ENCODE results near the gene AVPR2. TPM values are rescaled to one million over a fixed set of nuclear protein-coding genes. Genes with fewer than 3 reads are reported as not detected.
A peak's percentile ranks its signal among the peaks of the same experiment; 100 is the strongest.

The AVPR2 gene
- total and polyA plus RNA-seq, 4 donors: 0.11 to 0.24 (median 0.21) TPM; not detected in 1

DNA sequence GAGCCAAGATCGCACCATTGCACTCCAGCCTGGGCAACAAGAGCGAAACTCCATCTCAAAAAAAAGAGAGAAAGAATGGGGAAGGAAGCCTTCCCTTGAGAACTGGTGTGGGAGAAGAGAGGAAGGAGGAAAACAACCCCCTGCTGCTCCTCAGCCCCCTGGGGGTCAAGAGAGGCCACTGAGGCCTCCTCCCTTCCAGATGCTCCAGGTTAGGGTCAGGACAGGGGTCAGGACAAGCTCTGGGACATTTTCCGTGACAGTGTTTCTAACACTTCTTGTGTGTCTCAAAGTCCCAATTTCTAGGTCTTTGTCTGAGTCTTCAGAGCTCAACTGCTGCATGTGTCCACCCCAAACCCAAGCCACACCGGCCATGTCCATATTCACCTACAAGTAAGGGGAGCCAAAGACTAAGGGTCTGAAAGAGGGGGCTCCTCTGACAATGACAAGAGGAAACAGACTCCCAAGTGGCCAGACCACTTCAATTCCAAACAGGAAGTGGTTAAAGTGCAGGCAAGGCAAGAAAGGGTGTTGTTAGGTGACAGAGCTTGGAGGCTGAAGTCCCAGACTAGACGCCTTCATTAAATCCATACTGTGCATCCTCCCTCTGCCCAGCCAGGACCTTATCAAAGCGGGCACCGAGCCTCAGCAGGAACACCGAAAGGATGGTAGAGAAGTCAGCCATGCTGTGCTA, 26.8 kb upstream of the AVPR2 start:
- 82% methylated on average over 4 of the region's 8 CpGs for WGBS (ENCODE audit: insufficient coverage)
- Histone ChIP-seq H3K27me3 (ENCODE audit: control insufficient read depth, insufficient read depth, low read length) (no peaks in the 10 kb centered on the region), H3K9me3 (ENCODE audit: control insufficient read depth, insufficient read depth, low read length) (no peaks in the 10 kb centered on the region), H3K4me3 (ENCODE audit: low read depth, low read length) (no peak overlapping the region), H3K27ac (ENCODE audit: low read depth, low read length) (no peak overlapping the region), H3K4me1 (ENCODE audit: control insufficient read depth, insufficient read depth, low read length) (peaks cover 66% of the 10 kb centered on the region), H3K36me3 (ENCODE audit: control insufficient read depth, insufficient read depth, low read length) (peaks cover 11% of the 10 kb centered on the region)
- DNase-seq (ENCODE audit: low read depth in 4 of 6, low spot score in 6 of 6): no peak

DNA sequence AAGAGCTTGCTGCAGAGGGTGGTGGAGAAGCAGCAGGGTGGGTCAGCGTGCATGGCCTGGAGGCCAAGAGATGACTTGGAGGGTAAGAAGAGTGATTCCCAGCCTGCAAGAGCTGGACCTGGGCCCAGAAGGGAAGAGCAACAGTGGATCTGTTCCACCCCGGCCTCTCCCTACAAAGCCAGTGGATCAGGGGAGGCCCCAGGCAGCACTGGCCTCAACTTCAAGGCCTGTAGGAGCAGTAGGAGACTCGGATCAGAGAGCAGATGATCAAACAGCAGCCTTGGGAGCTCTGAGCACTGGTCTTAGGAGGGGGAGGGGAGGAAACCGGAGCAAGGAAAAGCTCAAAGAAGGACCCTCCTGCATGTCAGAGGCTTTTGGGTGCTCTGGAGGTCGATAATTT, 26.1 kb upstream of the AVPR2 start:
- Histone ChIP-seq H3K4me3 (ENCODE audit: low read depth, low read length) (no peak overlapping the region), H3K27ac (ENCODE audit: low read depth, low read length) (no peak overlapping the region), H3K9me3 (ENCODE audit: control insufficient read depth, insufficient read depth, low read length) (no peaks in the 10 kb centered on the region), H3K27me3 (ENCODE audit: control insufficient read depth, insufficient read depth, low read length) (peaks cover 3% of the 10 kb centered on the region), H3K4me1 (ENCODE audit: control insufficient read depth, insufficient read depth, low read length) (peaks cover 72% of the 10 kb centered on the region), H3K36me3 (ENCODE audit: control insufficient read depth, insufficient read depth, low read length) (peaks cover 11% of the 10 kb centered on the region)
- 67% methylated on average over 1 of the region's 5 CpGs for WGBS (ENCODE audit: insufficient coverage)
- DNase-seq (ENCODE audit: low read depth in 4 of 6, low spot score in 6 of 6): no peak

DNA sequence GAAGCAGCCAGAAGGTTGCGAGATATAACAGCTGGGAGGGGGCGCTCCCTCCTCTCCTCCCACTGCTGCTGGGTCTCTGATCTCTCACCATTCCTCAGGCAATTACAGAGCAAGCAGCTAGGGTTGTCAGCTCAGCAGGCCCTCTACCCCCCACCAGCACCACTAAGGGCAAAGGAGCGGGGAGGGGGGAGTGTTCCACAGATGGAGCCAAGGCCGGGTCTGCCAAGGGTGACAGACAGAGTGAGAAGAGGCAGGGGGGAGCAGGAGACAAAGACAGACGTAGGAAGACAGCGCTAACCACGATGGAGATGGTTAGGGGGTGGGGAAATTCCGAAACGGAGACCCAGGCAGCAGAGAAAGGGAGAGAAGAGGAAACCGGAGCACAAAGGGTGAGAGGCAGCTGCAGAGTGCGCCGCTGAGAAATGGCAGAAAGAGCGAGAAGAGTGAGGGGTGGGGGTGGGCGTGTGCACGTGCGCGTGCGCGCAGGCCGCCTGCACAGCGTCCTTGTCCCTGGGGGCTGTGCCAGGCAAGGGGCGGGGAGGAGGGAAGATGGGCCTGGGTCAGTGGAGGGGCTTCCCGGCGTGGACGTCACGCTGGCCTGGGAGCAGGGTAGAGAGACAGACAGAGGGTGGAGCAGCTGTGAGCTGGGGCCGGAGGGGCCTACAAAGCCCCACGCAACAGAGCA, 25.4 kb upstream of the AVPR2 start:
- peak in 4 of 6 donors; percentile 10 to 90 (median 56) for DNase-seq (ENCODE audit: low read depth in 4 of 6, low spot score in 6 of 6)
- H3K27me3 ChIP-seq (ENCODE audit: control insufficient read depth, insufficient read depth, low read length): peaks cover 6% of the 10 kb centered on the region
- H3K27ac ChIP-seq (ENCODE audit: low read depth, low read length): peak overlapping the region; percentile 80
- H3K4me3 ChIP-seq (ENCODE audit: low read depth, low read length): no peak overlapping the region
- peaks cover 13% of the 10 kb centered on the region for H3K36me3 ChIP-seq (ENCODE audit: control insufficient read depth, insufficient read depth, low read length)
- WGBS (ENCODE audit: insufficient coverage): 17% methylated on average over 27 of the region's 28 CpGs
- peaks cover 72% of the 10 kb centered on the region for H3K4me1 ChIP-seq (ENCODE audit: control insufficient read depth, insufficient read depth, low read length)
- H3K9me3 ChIP-seq (ENCODE audit: control insufficient read depth, insufficient read depth, low read length): no peaks in the 10 kb centered on the region

DNA sequence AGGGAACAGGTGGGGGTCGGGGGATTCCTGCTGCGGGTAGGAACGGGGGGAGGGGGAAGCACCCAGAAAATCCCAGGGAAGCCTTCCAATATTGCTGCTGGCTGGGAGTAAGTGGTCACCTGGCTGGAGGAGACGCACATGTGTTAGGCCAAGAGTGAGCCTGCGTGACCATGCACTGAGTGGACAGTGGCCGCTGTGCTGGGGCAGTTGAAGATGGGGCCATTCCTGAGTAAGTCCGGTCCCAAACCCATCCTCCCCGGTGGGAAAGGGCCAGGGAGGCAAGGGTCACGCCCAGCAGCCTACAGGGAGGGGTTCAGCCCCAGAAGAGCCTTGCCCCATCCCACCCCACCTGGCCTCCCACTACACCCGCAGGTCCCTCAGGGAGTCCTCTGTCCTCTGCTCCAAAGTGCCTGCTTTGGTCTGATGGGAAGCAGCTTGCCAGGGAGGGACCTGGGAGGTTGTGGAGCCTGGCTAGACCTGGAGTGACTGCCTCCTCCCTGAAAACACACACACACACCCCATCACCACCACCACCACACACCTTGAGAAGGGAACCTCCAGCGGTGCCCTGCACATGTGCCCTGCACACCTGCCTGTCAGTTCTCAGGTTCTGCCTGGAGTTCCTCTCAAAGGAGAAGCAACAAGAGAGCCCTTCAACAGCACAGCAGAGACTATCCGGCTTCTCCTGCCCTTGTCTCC, 24.6 kb upstream of the AVPR2 start:
- Histone ChIP-seq H3K27ac (ENCODE audit: low read depth, low read length) (no peak overlapping the region), H3K27me3 (ENCODE audit: control insufficient read depth, insufficient read depth, low read length) (peaks cover 13% of the 10 kb centered on the region), H3K9me3 (ENCODE audit: control insufficient read depth, insufficient read depth, low read length) (no peaks in the 10 kb centered on the region), H3K4me1 (ENCODE audit: control insufficient read depth, insufficient read depth, low read length) (peaks cover 74% of the 10 kb centered on the region), H3K4me3 (ENCODE audit: low read depth, low read length) (no peak overlapping the region), H3K36me3 (ENCODE audit: control insufficient read depth, insufficient read depth, low read length) (peaks cover 14% of the 10 kb centered on the region)
- 56% methylated on average over 10 of the region's 12 CpGs for WGBS (ENCODE audit: insufficient coverage)
- no peak for DNase-seq (ENCODE audit: low read depth in 4 of 6, low spot score in 6 of 6)

DNA sequence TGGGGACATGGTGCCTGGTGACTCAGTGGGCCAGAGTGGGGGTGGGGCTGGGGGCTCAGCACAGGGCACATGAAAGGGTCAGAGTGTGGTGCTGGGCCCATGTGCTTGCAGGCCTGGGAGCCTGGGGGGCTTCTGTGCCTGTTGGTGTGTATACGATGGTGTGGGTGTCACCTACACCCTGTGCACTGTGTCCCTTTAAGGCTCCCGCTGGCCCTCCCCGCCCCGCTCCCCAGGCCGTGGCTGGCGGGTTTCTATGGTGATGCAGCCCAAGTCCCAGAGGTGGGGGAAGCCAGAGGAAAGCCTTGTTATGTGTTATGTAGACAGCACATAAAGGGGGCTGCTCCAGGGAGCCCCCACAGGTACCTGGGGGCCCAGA, 24.0 kb upstream of the AVPR2 start:
- WGBS (ENCODE audit: insufficient coverage): 36% methylated on average over 5 of the region's 6 CpGs
- Histone ChIP-seq H3K9me3 (ENCODE audit: control insufficient read depth, insufficient read depth, low read length) (no peaks in the 10 kb centered on the region), H3K4me1 (ENCODE audit: control insufficient read depth, insufficient read depth, low read length) (peaks cover 73% of the 10 kb centered on the region), H3K27me3 (ENCODE audit: control insufficient read depth, insufficient read depth, low read length) (peaks cover 19% of the 10 kb centered on the region), H3K27ac (ENCODE audit: low read depth, low read length) (no peak overlapping the region), H3K4me3 (ENCODE audit: low read depth, low read length) (no peak overlapping the region), H3K36me3 (ENCODE audit: control insufficient read depth, insufficient read depth, low read length) (peaks cover 14% of the 10 kb centered on the region)
- DNase-seq (ENCODE audit: low read depth in 4 of 6, low spot score in 6 of 6): no peak

DNA sequence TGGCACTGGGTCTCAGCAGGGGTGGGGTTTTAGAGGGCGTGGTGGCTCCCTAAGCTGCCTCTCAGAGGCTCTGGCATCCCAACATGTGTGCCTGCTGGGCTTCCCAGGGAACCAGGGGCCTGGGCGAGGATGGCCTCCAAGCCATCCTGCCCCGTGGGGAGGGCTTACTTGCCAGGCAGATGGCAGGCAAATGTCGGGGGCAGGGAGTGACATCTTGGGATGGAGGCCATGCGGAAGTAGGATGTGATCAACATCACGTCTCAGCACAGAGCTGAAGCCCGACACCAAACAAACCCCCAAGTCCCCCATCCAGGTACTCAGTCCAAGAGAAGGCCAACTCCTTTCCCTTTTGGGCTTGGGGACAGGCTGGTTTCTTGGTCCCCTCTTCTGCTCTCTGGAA, 23.2 kb upstream of the AVPR2 start:
- no peak overlapping the region for H3K4me3 ChIP-seq (ENCODE audit: low read depth, low read length)

DNA sequence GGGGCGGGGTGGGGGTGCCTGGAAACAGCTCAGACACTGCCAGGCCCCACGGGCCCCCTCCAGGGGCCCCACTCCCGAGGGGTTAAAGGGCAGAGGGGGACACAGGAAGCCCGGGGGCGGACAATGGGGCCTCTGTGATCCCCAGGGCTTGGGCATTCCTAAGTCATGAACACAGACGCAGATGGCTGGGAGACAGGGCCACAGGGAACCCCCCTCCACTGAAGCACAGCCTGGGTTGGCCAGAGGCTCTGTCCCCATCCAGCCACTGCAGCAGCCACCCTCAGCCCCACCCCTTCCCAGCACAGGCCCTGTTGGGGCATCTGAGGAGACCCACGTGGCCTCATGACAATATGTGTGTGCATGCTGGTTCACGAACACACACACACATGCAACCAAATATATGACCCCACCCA, 22.4 kb upstream of the AVPR2 start:
- Histone ChIP-seq H3K36me3 (ENCODE audit: control insufficient read depth, insufficient read depth, low read length) (peaks cover 14% of the 10 kb centered on the region), H3K4me1 (ENCODE audit: control insufficient read depth, insufficient read depth, low read length) (peaks cover 80% of the 10 kb centered on the region), H3K4me3 (ENCODE audit: low read depth, low read length) (no peak overlapping the region), H3K27me3 (ENCODE audit: control insufficient read depth, insufficient read depth, low read length) (peaks cover 30% of the 10 kb centered on the region), H3K9me3 (ENCODE audit: control insufficient read depth, insufficient read depth, low read length) (no peaks in the 10 kb centered on the region), H3K27ac (ENCODE audit: low read depth, low read length) (peak overlapping the region; percentile 80)
- 28% methylated on average over 7 of the region's 8 CpGs for WGBS (ENCODE audit: insufficient coverage)
- no peak for DNase-seq (ENCODE audit: low read depth in 4 of 6, low spot score in 6 of 6)

More for the DNA sequence above, 23.2 kb upstream of the AVPR2 start:
- 48% methylated on average over 2 of the region's 7 CpGs for WGBS (ENCODE audit: insufficient coverage)
- DNase-seq (ENCODE audit: low read depth in 4 of 6, low spot score in 6 of 6): no peak
- Histone ChIP-seq H3K27ac (ENCODE audit: low read depth, low read length) (peak overlapping the region; percentile 75), H3K9me3 (ENCODE audit: control insufficient read depth, insufficient read depth, low read length) (no peaks in the 10 kb centered on the region), H3K4me1 (ENCODE audit: control insufficient read depth, insufficient read depth, low read length) (peaks cover 72% of the 10 kb centered on the region), H3K27me3 (ENCODE audit: control insufficient read depth, insufficient read depth, low read length) (peaks cover 22% of the 10 kb centered on the region), H3K36me3 (ENCODE audit: control insufficient read depth, insufficient read depth, low read length) (peaks cover 14% of the 10 kb centered on the region)

DNA sequence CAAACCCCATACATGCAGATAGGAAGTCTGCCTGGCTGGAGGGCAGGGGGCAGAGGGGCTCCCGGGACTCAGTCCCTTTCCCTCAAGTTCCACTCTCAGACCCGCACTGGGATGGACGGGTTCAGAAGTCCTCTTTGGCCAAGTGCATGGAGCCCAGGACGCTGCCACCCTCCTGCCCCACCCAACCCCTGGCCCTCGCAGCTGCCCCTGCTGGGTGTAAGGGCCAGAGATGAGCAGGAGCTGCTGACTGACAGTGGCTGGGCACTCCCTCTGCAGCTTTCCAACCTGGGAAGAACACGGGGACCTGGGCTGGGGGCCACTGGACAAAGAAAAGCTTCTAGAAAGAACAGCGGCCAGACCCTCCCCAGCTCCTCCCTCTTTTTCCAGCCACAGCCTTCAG, 21.9 kb upstream of the AVPR2 start:
- Histone ChIP-seq H3K4me3 (ENCODE audit: low read depth, low read length) (no peak overlapping the region), H3K27me3 (ENCODE audit: control insufficient read depth, insufficient read depth, low read length) (peaks cover 34% of the 10 kb centered on the region), H3K27ac (ENCODE audit: low read depth, low read length) (peak overlapping the region; percentile 80)

DNA sequence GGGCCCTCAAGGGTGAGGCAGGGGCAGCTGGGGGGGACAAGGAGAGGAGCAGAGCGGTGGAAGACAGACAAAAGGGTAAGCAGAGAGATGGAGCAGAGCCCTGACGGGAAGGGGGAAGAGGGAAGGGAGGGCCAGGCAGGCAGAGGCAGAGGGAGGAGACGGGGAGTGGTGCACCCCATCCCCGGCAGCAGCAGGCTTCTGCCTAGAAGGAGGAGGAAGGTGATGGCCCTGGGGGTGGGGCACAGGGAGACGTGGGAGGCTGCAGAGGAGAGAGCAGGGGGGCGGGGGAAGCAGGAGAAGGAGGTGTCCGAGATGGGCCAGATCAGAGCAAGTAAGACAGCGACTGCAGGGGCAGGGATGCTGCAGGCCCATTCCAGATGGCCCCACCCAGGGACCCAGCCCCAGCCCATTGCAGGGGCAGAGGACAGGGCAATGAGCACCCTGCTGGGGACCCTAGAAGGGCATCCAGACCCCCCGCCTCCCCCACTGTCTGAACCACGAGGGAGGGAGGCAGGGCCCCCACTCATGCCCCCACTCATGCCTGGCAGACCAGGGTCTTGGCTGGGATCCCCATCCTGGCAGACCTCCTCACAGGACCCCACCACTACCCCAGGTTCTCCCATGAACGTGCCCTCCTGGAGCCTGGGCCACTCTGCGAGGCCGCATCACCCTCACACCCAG, 21.2 kb upstream of the AVPR2 start:
- no peak for DNase-seq (ENCODE audit: low read depth in 4 of 6, low spot score in 6 of 6)
- H3K36me3 ChIP-seq (ENCODE audit: control insufficient read depth, insufficient read depth, low read length): peaks cover 14% of the 10 kb centered on the region
- 59% methylated on average over 12 of the region's 13 CpGs for WGBS (ENCODE audit: insufficient coverage)
- peaks cover 36% of the 10 kb centered on the region for H3K27me3 ChIP-seq (ENCODE audit: control insufficient read depth, insufficient read depth, low read length)
- H3K4me1 ChIP-seq (ENCODE audit: control insufficient read depth, insufficient read depth, low read length): peaks cover 78% of the 10 kb centered on the region
- no peaks in the 10 kb centered on the region for H3K9me3 ChIP-seq (ENCODE audit: control insufficient read depth, insufficient read depth, low read length)
- H3K27ac ChIP-seq (ENCODE audit: low read depth, low read length): peak overlapping the region; percentile 80
- peak overlapping the region; percentile 16 for H3K4me3 ChIP-seq (ENCODE audit: low read depth, low read length)

More for the DNA sequence above, 21.9 kb upstream of the AVPR2 start:
- H3K9me3 ChIP-seq (ENCODE audit: control insufficient read depth, insufficient read depth, low read length): no peaks in the 10 kb centered on the region
- 74% methylated on average over 6 of the region's 7 CpGs for WGBS (ENCODE audit: insufficient coverage)
- peaks cover 14% of the 10 kb centered on the region for H3K36me3 ChIP-seq (ENCODE audit: control insufficient read depth, insufficient read depth, low read length)
- no peak for DNase-seq (ENCODE audit: low read depth in 4 of 6, low spot score in 6 of 6)
- H3K4me1 ChIP-seq (ENCODE audit: control insufficient read depth, insufficient read depth, low read length): peaks cover 82% of the 10 kb centered on the region

Data from spinal cord (tissue), 10 donors.